IPS DF 6.9 (cell line): ENCODE results near the gene LRRC47.
"Not testable (repeated sequence)": the region's sequence is repeated elsewhere in the genome, so short reads cannot be mapped to it uniquely, and the experiment has no call there.

ENCODE experiments used
- DNase-seq: peaks from one replicate; pipeline ENCODE4 v3.0.0-alpha.2; 2013; ENCODE audit warnings: low read depth, low spot score
- H3K27ac ChIP-seq: one replicate; pipeline ENCODE4 v1.5.1; 2013; ENCODE audit warnings: low read length, control low read depth
- H3K27me3 ChIP-seq: 2 replicates; pipeline ENCODE4 v1.6.1; 2013; ENCODE audit warnings: mild to moderate bottlenecking, low read length; ENCODE audit not compliant: control insufficient read depth, insufficient read depth
- H3K36me3 ChIP-seq: 2 replicates; pipeline ENCODE4 v1.6.1; 2013; ENCODE audit warnings: low read length; ENCODE audit not compliant: control insufficient read depth, insufficient read depth
- H3K4me1 ChIP-seq: 2 replicates; pipeline ENCODE4 v1.6.1; 2013; ENCODE audit warnings: low read length; ENCODE audit not compliant: control insufficient read depth, insufficient read depth
- H3K4me3 ChIP-seq: 2 replicates; pipeline ENCODE4 v1.5.1; 2013; ENCODE audit warnings: mild to moderate bottlenecking, low read length
- H3K9me3 ChIP-seq: 2 replicates; pipeline ENCODE4 v1.6.1; 2013; ENCODE audit warnings: low read length, inconsistent platforms; ENCODE audit not compliant: control insufficient read depth, insufficient read depth
- WGBS: extraction: QIAGEN DNeasy Blood & Tissue Kit; methylation state at CpG from one replicate; pipeline ENCODE4 v1.1.7; 2013; ENCODE audit warnings: mixed read lengths, missing lambda C conversion rate; ENCODE audit not compliant: insufficient read length, insufficient coverage; 5-methylcytosine and 5-hydroxymethylcytosine counted together

The LRRC47 gene

DNA sequence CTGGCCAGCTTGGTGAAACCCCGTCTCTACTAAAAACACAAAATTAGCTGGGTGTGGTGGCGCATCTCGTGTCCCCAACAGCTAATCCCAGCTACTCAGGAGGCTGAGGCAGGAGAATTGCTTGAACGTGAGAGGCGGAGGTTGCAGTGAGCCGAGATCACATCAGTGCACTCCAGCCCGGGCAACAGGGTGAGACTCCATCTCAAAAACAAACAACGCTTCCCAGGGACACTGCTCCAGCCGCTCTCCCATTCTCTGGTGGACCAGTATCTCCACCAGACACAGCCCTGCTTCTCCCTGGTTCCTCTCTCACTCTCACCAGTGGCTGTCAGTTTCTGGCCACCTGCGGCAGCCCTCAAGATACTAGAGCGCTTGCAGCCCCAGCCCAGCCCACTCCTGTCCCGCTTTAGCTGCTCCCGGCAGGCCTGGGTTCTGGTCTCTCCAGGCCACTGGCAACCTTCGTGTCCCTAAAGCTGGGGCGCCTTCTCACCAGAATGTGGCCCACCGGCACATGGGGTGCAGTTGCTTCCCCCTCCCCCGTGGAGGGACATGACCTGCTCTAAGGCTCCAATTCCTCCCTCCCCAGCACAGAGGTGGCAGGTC is 20.9 kb upstream of the LRRC47 start:
- no peaks in the 10 kb centered on the region for H3K27me3 ChIP-seq
- no peaks in the 10 kb centered on the region for H3K4me1 ChIP-seq
- H3K36me3 ChIP-seq = peaks cover 5% of the 10 kb centered on the region
- H3K4me3 ChIP-seq = no peak overlapping the region
- whole genome bisulfite sequencing = no CpG with 5 or more reads among the region's 17 CpGs
- no peak for DNase-seq
- no peaks in the 10 kb centered on the region for H3K9me3 ChIP-seq
- no peak overlapping the region for H3K27ac ChIP-seq

DNA sequence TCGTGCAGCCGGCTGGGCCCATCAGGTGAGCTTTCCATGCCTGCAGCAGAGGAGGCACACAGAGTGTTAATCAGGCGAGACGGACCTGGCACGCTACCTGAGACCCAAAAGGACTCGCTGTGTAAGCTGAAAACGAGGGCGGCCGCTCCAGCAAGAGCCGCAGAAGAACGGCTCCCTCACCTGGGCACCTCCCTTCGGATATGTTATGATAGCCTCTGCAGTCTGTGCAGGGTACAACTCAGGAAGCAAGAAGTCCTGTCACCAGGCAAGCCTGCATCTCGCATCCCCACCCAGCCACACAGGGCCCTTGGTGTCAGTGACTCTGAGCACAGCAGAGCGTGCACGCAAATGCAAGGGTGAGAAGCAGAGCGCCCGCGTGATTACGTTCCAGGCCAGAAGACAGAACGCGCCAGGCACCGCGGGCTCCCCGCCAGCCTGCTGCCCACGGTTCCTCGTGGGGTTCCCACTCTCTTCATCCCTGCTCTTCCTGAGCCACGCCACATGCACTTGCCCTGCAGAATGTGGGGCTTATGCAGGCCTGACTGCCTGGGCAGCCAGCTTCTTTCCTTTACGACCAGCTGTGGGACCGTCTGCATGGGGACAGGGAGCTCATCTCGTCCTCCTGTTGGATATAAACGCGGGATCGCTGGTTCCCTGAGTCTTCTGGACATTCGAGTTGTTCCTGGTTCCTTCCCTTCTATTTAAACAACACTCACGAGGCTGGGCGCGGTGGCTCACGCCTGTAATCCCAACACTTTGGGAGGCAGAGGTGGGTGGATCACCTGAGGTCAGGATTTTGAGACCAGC is 20.2 kb upstream of the LRRC47 start:
- no peaks in the 10 kb centered on the region for H3K9me3 ChIP-seq
- no peaks in the 10 kb centered on the region for H3K4me1 ChIP-seq
- peaks cover 5% of the 10 kb centered on the region for H3K36me3 ChIP-seq
- no CpG with 5 or more reads among the region's 38 CpGs for WGBS
- no peaks in the 10 kb centered on the region for H3K27me3 ChIP-seq
- H3K4me3 ChIP-seq = no peak overlapping the region
- DNase-seq = no peak
- H3K27ac ChIP-seq = no peak overlapping the region

DNA sequence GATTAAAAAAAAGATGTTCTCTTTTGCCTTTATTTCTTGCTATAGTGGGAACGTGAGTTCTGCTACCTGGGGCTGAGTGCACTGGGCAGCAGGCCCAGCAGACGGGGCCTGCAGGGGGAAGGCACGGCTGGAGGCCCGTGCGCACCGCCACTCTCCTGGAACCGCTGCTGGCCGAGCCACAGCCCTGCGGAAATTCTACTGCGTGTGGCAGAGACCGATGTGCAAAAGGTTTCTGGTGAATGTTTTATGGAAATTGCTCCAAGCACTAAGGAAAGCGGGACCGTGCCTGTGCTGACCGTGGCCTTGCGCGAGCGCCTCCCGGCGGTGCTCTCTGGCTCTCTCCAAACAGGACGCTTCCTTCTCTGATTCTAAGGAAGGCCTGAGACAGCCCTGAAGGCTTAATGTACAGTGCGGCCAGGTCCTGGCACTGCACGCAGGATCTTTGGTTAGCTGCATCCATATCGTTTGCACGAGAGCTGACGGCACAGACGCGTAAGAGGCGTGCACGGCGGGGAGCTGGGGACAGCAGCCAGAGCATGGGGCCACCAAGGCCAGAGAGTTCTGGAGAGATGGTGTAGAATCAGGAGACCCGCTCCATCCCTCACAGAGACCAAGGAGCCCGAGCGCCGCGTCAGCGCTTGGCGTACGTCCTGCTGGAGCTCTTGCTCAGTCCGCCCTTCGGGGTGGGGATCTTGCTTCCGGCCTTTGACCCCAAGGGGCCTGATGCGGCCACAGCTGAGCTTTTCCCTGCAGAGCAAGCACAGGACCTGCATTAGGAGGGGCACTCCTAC is 18.7 kb upstream of the LRRC47 start:
- no peak overlapping the region for H3K27ac ChIP-seq
- no peaks in the 10 kb centered on the region for H3K27me3 ChIP-seq
- H3K36me3 ChIP-seq = peaks cover 5% of the 10 kb centered on the region
- H3K4me3 ChIP-seq = no peak overlapping the region
- H3K4me1 ChIP-seq = no peaks in the 10 kb centered on the region
- no peak for DNase-seq
- H3K9me3 ChIP-seq = no peaks in the 10 kb centered on the region
- WGBS = no CpG with 5 or more reads among the region's 42 CpGs

DNA sequence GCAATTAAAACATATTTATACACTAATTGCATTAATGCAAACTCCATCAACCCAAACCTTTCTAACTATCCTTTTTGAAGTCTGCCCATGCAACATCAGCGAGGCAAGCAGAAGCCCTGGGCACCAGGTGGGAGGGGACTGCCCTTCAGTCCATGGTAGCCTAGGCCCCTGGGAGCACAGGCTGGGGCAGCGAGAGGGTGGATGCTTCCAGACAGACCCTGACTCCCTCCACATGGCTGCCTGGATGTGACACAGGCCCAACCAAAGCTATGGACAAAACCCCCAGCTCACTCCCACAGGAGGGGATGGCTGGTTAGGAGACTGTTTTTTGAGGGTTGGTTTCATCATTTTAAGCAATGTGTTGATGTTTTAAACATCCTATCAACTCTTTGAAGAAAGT is 17.8 kb upstream of the LRRC47 start:
- DNase-seq = no peak

DNA sequence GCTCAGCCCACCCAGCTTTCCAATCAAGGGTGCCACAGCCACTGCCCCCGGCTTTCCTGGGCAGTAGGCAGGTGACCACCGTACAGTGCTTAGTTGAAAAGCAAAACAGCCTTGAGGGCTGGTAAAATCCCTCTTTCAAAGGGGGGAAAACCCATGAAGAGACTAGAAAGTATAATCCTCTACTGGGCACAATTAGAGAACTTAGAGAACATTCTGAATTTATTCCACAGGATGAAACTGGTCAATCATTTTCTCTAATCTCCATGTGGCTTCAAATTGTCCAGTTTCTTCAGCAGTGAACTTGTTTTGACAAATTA is 15.3 kb upstream of the LRRC47 start:
- Histone ChIP-seq H3K36me3 (peaks cover 5% of the 10 kb centered on the region), H3K27me3 (no peaks in the 10 kb centered on the region), H3K9me3 (no peaks in the 10 kb centered on the region; the same call in 1 of the 2 replicates), H3K4me1 (no peaks in the 10 kb centered on the region), H3K4me3 (no peak overlapping the region), H3K27ac (no peak overlapping the region)
- no CpG with 5 or more reads among the region's 2 CpGs for WGBS
- no peak for DNase-seq

More for the DNA sequence above, 17.8 kb upstream of the LRRC47 start:
- H3K36me3 ChIP-seq = peaks cover 5% of the 10 kb centered on the region
- no peaks in the 10 kb centered on the region for H3K9me3 ChIP-seq
- no CpG with 5 or more reads among the region's 2 CpGs for WGBS
- H3K27me3 ChIP-seq = no peaks in the 10 kb centered on the region
- H3K4me3 ChIP-seq = no peak overlapping the region; the same call in 1 of the 2 replicates
- H3K27ac ChIP-seq = no peak overlapping the region
- H3K4me1 ChIP-seq = no peaks in the 10 kb centered on the region

DNA sequence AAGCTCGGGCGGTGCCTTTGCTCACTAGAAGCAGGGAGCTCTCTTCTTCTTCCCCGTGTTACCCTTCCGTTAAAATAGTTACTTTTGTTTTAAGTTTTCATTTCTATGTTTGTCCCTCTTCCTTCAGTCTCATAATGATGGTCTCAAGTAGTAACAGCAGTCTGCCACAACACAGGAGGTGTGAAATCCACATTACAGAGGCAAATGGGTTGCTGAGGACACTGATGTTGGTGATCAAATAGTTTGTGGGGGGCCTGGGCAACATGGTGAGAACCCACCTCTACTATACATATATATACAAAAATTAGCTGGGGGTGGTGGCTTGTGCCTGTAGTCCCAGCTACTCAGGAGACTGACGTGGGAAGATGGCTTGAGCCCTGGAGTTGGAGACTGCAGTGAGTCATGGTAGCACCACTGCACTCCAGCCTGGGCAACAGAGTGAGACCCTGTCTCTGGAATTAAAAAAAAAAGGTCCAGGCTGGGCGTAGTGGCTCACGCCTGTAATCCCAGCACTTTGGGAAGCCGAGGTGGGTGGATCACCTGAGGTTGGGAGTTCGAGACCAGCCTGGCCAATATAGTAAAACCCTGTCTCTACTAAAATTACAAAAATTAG is 14.0 kb upstream of the LRRC47 start:
- not testable (repeated sequence) for DNase-seq, H3K36me3 ChIP-seq, H3K27ac ChIP-seq, H3K4me3 ChIP-seq, H3K4me1 ChIP-seq, H3K9me3 ChIP-seq, H3K27me3 ChIP-seq
- no CpG with 5 or more reads among the region's 9 CpGs for WGBS

DNA sequence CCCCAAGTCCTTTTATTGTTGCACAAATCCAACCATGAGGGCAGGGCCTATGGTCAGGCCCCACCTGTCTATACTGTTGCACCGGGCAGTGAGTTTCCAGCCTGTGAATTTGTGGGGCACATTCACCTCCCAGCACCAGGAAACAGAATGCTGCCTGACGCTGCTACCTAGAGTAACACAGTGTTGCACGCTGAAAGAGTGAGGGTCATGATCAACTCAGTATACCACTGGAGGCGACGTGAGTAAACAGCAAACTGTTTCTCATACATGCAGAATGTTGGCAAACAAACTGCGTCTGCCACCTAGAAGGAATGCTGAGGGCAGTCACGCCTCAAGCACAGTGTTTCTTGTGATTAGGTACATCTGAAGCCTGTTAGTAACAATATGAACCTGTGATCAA is 13.4 kb upstream of the LRRC47 start:
- Histone ChIP-seq H3K27me3 (no peaks in the 10 kb centered on the region), H3K9me3 (no peaks in the 10 kb centered on the region; the same call in 1 of the 2 replicates), H3K4me1 (no peaks in the 10 kb centered on the region), H3K4me3 (no peak overlapping the region), H3K36me3 (no peaks in the 10 kb centered on the region), H3K27ac (no peak overlapping the region)
- no CpG with 5 or more reads among the region's 7 CpGs for WGBS
- no peak for DNase-seq

DNA sequence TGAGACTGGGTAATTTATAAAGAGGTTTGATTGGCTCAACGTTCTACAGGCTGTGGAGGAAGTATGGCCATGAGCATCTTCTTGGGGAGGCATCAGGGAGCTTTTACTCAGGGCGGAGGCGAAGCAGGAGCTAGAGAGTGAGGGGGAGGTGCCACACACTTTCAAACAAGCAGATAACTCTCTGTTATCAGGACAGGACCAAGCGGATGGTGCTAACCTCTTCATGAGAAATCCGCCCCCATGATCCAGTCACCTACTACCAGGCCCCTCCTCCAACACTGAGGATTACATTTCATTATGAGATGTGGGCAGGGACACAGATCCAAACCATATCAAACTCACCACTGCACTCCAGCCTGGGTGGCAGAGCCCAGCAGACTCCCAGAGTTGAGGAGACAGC is 11.5 kb upstream of the LRRC47 start:
- Histone ChIP-seq H3K27ac (no peak overlapping the region), H3K27me3 (no peaks in the 10 kb centered on the region), H3K4me1 (no peaks in the 10 kb centered on the region), H3K36me3 (no peaks in the 10 kb centered on the region), H3K4me3 (no peak overlapping the region), H3K9me3 (no peaks in the 10 kb centered on the region; the same call in 1 of the 2 replicates)
- DNase-seq = no peak
- WGBS = no CpG with 5 or more reads among the region's 5 CpGs

DNA sequence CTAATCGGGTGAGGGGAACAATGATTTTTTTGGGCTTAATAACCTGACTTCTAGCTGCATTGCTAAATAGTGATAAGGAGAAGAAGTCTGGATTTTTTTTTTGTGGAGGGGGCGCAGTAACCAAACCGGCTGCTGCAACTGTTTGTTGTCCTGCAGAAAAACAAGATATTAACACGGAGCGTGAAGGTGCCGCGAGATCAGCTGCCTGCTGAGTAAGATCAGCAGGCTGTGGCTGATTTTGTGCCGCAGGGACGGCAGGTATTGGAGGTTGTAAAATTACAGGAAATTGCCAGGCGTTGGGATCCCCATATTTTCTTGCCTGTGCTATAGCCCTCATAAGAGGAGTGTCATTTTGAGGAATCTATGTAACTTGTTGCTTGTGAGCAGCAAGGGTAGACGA is 8.7 kb upstream of the LRRC47 start:
- no peak for DNase-seq
- Histone ChIP-seq H3K4me1 (no peaks in the 10 kb centered on the region), H3K9me3 (no peaks in the 10 kb centered on the region; the same call in 1 of the 2 replicates), H3K4me3 (no peak overlapping the region), H3K36me3 (no peaks in the 10 kb centered on the region), H3K27me3 (no peaks in the 10 kb centered on the region), H3K27ac (no peak overlapping the region)
- WGBS = no CpG with 5 or more reads among the region's 11 CpGs

DNA sequence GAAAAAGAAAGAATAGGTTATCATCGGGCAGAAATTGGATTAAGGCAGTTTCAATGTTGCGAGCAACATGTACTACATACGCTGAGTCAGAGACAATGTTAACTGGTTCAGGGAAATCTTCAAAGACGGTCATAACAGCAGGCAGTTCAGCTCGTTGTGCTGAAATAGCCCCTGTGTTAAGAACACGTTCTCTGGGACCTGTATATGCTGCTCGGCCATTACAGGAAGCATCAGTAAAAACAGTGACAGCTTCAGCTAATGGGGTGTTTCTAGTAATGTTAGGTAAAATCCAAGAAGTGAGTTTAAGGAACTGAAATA is 8.3 kb upstream of the LRRC47 start:
- H3K9me3 ChIP-seq, DNase-seq, H3K36me3 ChIP-seq, H3K4me3 ChIP-seq, H3K27ac ChIP-seq, H3K27me3 ChIP-seq, H3K4me1 ChIP-seq: not testable (repeated sequence)
- WGBS = no CpG with 5 or more reads among the region's 7 CpGs
